Measurements from ENCODE around the gene NOL12. TPM values are rescaled to one million over a fixed set of nuclear protein-coding genes. Genes with fewer than 3 reads are reported as not detected.

The NOL12 gene
- total RNA-seq: 48.6 and 61.5 TPM in 2 replicates

GRCh38 chr22:37686002-37686982 lies at the start of gene NOL12:
NOL12 (plus strand) TSS chr22:37686343; CDS start chr22:37686393, 50 bp downstream.

GRCh38 chr22:37639070-37639760 lies 46.9 kb upstream of the NOL12 start, which contains the start of gene SH3BP1:
SH3BP1 (plus strand) TSS chr22:37639669; CDS start chr22:37639788, 119 bp downstream.

GRCh38 chr22:37658133-37659065 lies 27.7 kb upstream of the NOL12 start, which contains the start of gene PDXP:
PDXP (plus strand) TSS chr22:37658723; CDS start chr22:37658783, 60 bp downstream.

GRCh38 chr22:37674951-37675929 lies 10.9 kb upstream of the NOL12 start, which contains the start of gene LGALS1:
LGALS1 (plus strand) TSS chr22:37675636; CDS start chr22:37675703, 67 bp downstream.

GRCh38 chr22:37696657-37697537 lies 10.8 kb downstream of the NOL12 start, which contains the start of gene TRIOBP:
TRIOBP (plus strand) TSS chr22:37697048; CDS start chr22:37701366, 4,318 bp downstream.

Other genes starting within 250 kb of the NOL12 start
- 0.15 TPM in 1 of 2 replicates, not detected in the other for gene MFNG, start 200.0 kb upstream of the NOL12 start, total RNA-seq
- 6.4 and 8.9 TPM in 2 replicates for gene CARD10, start 166.9 kb upstream of the NOL12 start, total RNA-seq
- gene CDC42EP1, start 125.9 kb upstream of the NOL12 start, total RNA-seq: 70.0 and 73.6 TPM in 2 replicates
- not detected in 2 replicates for gene LGALS2, start 106.3 kb upstream of the NOL12 start, total RNA-seq
- gene GGA1, start 77.5 kb upstream of the NOL12 start, total RNA-seq: 34.6 and 36.3 TPM in 2 replicates
- 7.6 and 8.9 TPM in 2 replicates for gene SH3BP1, start 46.7 kb upstream of the NOL12 start, total RNA-seq
- gene PDXP, start 27.6 kb upstream of the NOL12 start, total RNA-seq: 14.1 and 14.9 TPM in 2 replicates
- 7,222 and 8,728 TPM in 2 replicates for gene LGALS1, start 10.7 kb upstream of the NOL12 start, total RNA-seq
- gene TRIOBP, start 10.7 kb downstream of the NOL12 start, total RNA-seq: 85.7 and 87.7 TPM in 2 replicates
- 35.2 and 44.4 TPM in 2 replicates for gene GCAT, start 121.6 kb downstream of the NOL12 start, total RNA-seq
- not detected in 2 replicates for gene GALR3, start 137.0 kb downstream of the NOL12 start, total RNA-seq
- 28.5 and 31.4 TPM in 2 replicates for gene ANKRD54, start 158.0 kb downstream of the NOL12 start, total RNA-seq
- gene EIF3L, start 163.1 kb downstream of the NOL12 start, total RNA-seq: 337 and 409 TPM in 2 replicates
- gene MICALL1, start 220.0 kb downstream of the NOL12 start, total RNA-seq: 23.3 and 26.2 TPM in 2 replicates